Fibroblast of the aortic adventitia (primary cell): ENCODE data around the gene PRKAR1B. TPM values are rescaled to one million over a fixed set of nuclear protein-coding genes. Genes with fewer than 3 reads are reported as not detected.
A peak's percentile ranks its signal among the peaks of the same experiment; 100 is the strongest.

Experiments used
- DNase-seq: peaks from one replicate; pipeline ENCODE4 v3.0.0-alpha.2; 2010; ENCODE audit warnings: low read depth
- H3K4me3 ChIP-seq: 2 replicates; pipeline ENCODE4 v1.5.1; 2011; ENCODE audit warnings: low read depth, mild to moderate bottlenecking, control low read depth, low read length, moderate library complexity
- CTCF ChIP-seq: IDR thresholded peaks from 2 replicates; pipeline ENCODE4 v1.5.1; 2011; ENCODE audit warnings: mild to moderate bottlenecking, low read length, control low read depth, inconsistent platforms; ENCODE audit not compliant: insufficient read depth
- total RNA-seq: library from RNA; depleted of rRNA; stranded (reverse); fragments of >200 nt; gene quantifications from 2 replicates; pipeline ENCODE4 v1.2.3, GENCODE V29; 2012; ENCODE audit warnings: low replicate concordance

PRKAR1B gene
- total RNA-seq, 1 donor = 7.0 TPM

- no peak overlapping the region for H3K4me3 ChIP-seq
- no peak for DNase-seq
- no peak for TF ChIP-seq CTCF
Measured at GRCh38 chr7:524800-525199, 202.3 kb downstream of the PRKAR1B start.

DNA sequence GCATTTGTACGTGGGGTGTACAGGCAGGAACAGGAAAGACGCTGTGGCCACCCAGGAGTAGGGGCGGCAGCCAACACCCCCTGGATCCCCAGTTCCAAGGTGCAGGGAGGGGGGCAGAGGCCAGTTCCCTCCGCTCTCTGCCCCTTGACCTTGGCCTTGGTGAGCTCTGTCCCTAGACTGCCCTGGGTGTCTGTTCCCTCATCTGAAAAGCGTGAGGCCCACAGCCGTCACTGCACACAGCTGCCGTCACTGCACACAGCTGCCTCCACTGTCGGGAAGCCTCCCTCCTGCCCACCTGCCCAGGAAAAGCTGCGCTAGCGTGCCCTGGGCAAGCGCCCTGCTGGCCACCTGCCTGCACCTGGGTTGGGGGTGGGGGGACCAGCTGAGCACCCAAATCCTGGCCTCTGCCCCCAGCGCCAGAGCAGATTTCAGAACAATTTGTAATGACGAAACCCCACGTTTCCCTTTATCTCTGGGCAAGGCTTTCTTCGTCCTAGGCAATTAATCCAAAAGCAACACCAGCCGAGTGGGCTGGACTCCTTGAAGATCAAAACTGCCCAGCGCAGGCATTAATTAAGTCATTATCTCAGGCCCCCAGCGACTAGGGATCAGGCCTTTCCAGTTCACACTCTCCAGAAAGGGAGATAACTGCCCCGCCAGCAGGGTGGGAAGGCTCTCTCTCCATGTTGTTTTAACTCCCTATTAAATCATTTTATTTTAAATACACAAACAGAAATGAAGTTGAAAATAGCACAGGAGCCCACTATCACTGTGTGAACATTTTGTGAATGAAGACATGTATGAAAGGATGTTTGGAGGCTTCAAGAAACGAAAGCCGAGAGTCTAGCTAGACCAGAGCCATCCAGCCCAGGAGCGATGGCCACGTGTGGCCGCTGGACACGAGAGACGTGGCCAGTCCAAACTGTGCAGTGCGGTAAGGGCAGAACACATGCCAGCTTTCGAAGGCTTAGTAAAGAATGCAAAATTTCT is 203.4 kb downstream of the PRKAR1B start:
- no peak for TF ChIP-seq CTCF
- no peak overlapping the region for H3K4me3 ChIP-seq
- DNase-seq = no peak

GRCh38 chr7:522951-523314 is 204.1 kb downstream of the PRKAR1B start:
- no peak for TF ChIP-seq CTCF
- DNase-seq = no peak
- H3K4me3 ChIP-seq = no peak overlapping the region

- DNase-seq = peak; percentile 39
- peak overlapping the region; percentile 53 for H3K4me3 ChIP-seq
- TF ChIP-seq CTCF = no peak
Measured at GRCh38 chr7:522071-522950, 204.8 kb downstream of the PRKAR1B start.

DNA sequence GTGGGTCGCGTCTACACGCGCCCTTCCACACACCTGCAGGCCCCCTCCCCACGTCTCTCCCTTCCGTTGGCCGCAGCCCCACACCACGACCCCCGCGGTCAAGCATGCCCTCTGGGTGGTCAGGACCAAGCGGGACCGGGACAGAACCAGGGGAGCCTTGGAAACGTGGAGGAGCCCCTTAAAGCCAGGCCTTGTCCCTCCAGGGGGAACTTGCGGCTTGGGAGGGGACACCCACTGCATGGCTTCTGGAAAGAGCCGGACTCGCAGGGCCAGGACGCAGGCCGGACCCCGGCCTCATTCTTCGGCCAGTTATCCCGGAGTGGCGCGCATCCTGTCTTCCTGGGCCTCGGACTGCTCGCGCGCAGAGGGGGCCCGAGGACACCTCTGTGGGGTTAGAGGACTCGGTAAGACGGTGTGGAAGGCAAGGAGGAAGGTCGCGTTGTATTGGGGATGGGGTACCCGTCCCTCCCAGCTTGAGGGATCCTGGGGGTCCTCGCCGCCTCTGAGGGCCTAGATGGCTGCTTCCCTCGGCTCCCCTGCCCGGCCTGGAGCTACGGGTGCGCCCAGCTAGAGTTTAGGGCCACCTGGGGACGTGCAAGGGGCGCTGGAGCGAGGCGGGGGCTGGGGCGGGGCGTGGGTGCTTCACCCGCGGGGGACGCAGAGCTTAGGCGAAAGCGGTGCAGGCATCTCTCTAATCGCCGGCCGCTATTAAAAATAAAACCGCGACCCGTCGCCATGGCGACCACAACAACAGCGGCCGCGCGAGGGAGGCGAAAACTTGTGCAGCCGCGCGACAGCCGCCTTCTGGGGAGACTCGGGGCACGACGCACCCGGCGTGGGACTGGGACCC is 205.6 kb downstream of the PRKAR1B start:
- DNase-seq = peak; percentile 22
- no peak for TF ChIP-seq CTCF
- H3K4me3 ChIP-seq = peak overlapping the region; percentile 53
